NCI-H1105 (cell line): ENCODE measurements around the gene ANK3.
"Not testable (repeated sequence)": the region's sequence is repeated elsewhere in the genome, so short reads cannot be mapped to it uniquely, and the experiment has no call there.

ENCODE experiments used
- DNase-seq: peaks from one replicate; lab custom pipeline; 2025; lab: John Stamatoyannopoulos, UW

The ANK3 gene

GRCh38 chr10:60305380-60305892 is 84.2 kb downstream of the ANK3 start:
- no peak for DNase-seq

- DNase-seq = no peak
Measured at GRCh38 chr10:60304829-60305379, 84.8 kb downstream of the ANK3 start.

- DNase-seq = no peak
Measured at GRCh38 chr10:60303778-60304177, 85.9 kb downstream of the ANK3 start.

GRCh38 chr10:60299961-60300883 is 89.5 kb downstream of the ANK3 start:
- DNase-seq = no peak

- DNase-seq = no peak
Measured at GRCh38 chr10:60299390-60299778, 90.3 kb downstream of the ANK3 start.

- no peak for DNase-seq
Measured at GRCh38 chr10:60298408-60299389, 91.0 kb downstream of the ANK3 start.

- DNase-seq = no peak
Measured at GRCh38 chr10:60296073-60296472, 93.6 kb downstream of the ANK3 start.

- no peak for DNase-seq
Measured at GRCh38 chr10:60295028-60295937, 94.4 kb downstream of the ANK3 start.

GRCh38 chr10:60293581-60294175 is 96.0 kb downstream of the ANK3 start:
- DNase-seq = no peak

- DNase-seq = no peak
Measured at GRCh38 chr10:60292998-60293397, 96.7 kb downstream of the ANK3 start.

GRCh38 chr10:60292536-60292935 is 97.1 kb downstream of the ANK3 start:
- DNase-seq = not testable (repeated sequence)

- DNase-seq = no peak
Measured at GRCh38 chr10:60291344-60291930, 98.2 kb downstream of the ANK3 start.

GRCh38 chr10:60290558-60290957 is 99.1 kb downstream of the ANK3 start:
- no peak for DNase-seq

- no peak for DNase-seq
Measured at GRCh38 chr10:60289800-60290199, 99.9 kb downstream of the ANK3 start.

GRCh38 chr10:60288256-60288655 is 101.4 kb downstream of the ANK3 start:
- DNase-seq = no peak

- no peak for DNase-seq
Measured at GRCh38 chr10:60286559-60286958, 103.1 kb downstream of the ANK3 start.

- DNase-seq = no peak
Measured at GRCh38 chr10:60283397-60283796, 106.3 kb downstream of the ANK3 start.

- no peak for DNase-seq
Measured at GRCh38 chr10:60282771-60283353, 106.8 kb downstream of the ANK3 start.

GRCh38 chr10:60281792-60282353 is 107.8 kb downstream of the ANK3 start:
- DNase-seq = no peak

- no peak for DNase-seq
Measured at GRCh38 chr10:60281331-60281730, 108.3 kb downstream of the ANK3 start.
